ENCODE data around the gene TWF2. TPM values are rescaled to one million over a fixed set of nuclear protein-coding genes. Genes with fewer than 3 reads are reported as not detected.

Gene TWF2
- total RNA-seq, 6 donors from 2014 or later: 31.9 to 83.5 (median 66.6) TPM

GRCh38 chr3:52216585-52217408, 22.2 kb downstream of the TWF2 start:
- ATAC-seq (ENCODE audit: low FRiP score in 2 of 2): peak; percentile 51 to 89
- 32 to 34% methylated on average over 12 to 13 of the region's 13 CpGs for WGBS, 2 donors

GRCh38 chr3:52215351-52215750, 23.6 kb downstream of the TWF2 start:
- H3K9me3 ChIP-seq: no peaks in the 10 kb centered on the region
- H3K27ac ChIP-seq: peak overlapping the region in 1 of 4 donors; percentile 90
- peaks cover 47 to 61% (median 53%) of the 10 kb centered on the region in 4 donors for H3K4me1 ChIP-seq
- DNase-seq (peak in 1 of 2 donors; percentile 20), ATAC-seq (ENCODE audit: low FRiP score in 2 of 2) (no peak)
- 91 to 97% methylated on average over 7 of the region's 7 CpGs for WGBS, 2 donors
- no peaks in the 10 kb centered on the region for H3K27me3 ChIP-seq
- TF ChIP-seq EP300 (IDR thresholded peaks at IDR 0.05) (no peak), POLR2A (IDR thresholded peaks at IDR 0.05) (no peak), POLR2AphosphoS5 (IDR thresholded peaks at IDR 0.05) (no peak)
- peaks cover 28 to 57% (median 50%) of the 10 kb centered on the region in 4 donors for H3K36me3 ChIP-seq
- no peak overlapping the region for H3K4me3 ChIP-seq

More at GRCh38 chr3:52216585-52217408, 22.2 kb downstream of the TWF2 start:
- Histone ChIP-seq H3K4me3 (no peak overlapping the region), H3K27me3 (no peaks in the 10 kb centered on the region), H3K36me3 (peaks cover 22 to 43% (median 37%) of the 10 kb centered on the region in 4 donors), H3K4me1 (peaks cover 43 to 52% (median 50%) of the 10 kb centered on the region in 4 donors), H3K9me3 (no peaks in the 10 kb centered on the region), H3K27ac (peak overlapping the region; percentile 75 to 90 (median 79))
- peak; percentile 59 to 83 for TF ChIP-seq POLR2AphosphoS5 (IDR thresholded peaks at IDR 0.05)
- peak in 2 of 4 donors; percentile 40 to 41 for TF ChIP-seq EP300 (IDR thresholded peaks at IDR 0.05)
- no peak for TF ChIP-seq POLR2A (IDR thresholded peaks at IDR 0.05)
- peak in 1 of 6 experiments; percentile 15 for TF ChIP-seq CTCF (IDR thresholded peaks at IDR 0.05)
- DNase-seq: peak; percentile 78 to 87

DNA sequence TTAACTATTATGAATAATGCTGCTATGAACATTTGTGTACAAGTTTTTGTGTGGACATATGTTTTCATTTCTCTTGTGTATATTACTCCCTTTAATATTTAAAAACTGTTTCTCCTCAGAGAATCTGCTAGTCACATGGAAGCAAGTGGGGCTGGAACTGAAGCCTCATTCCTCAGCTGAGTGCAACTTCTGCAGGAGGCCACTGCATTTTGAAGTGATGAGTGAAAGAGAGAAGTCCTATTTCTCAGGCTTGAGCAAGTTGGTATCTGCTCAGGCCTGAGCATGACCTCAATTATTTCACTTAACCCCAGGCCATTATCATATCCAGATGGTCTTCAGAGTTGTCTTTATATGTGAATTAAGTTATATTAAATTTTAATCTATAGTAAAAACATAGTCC, 25.1 kb downstream of the TWF2 start:
- Histone ChIP-seq H3K27ac (no peak overlapping the region), H3K27me3 (no peaks in the 10 kb centered on the region), H3K4me1 (peaks cover 39 to 55% (median 45%) of the 10 kb centered on the region in 4 donors), H3K4me3 (no peak overlapping the region), H3K36me3 (peaks cover 33 to 72% (median 64%) of the 10 kb centered on the region in 4 donors), H3K9me3 (no peaks in the 10 kb centered on the region)
- no peak for DNase-seq
- no peak for ATAC-seq (ENCODE audit: low FRiP score in 2 of 2)
- TF ChIP-seq CTCF (IDR thresholded peaks at IDR 0.05) (no peak), EP300 (IDR thresholded peaks at IDR 0.05) (no peak), POLR2A (IDR thresholded peaks at IDR 0.05) (no peak), POLR2AphosphoS5 (IDR thresholded peaks at IDR 0.05) (no peak)

DNA sequence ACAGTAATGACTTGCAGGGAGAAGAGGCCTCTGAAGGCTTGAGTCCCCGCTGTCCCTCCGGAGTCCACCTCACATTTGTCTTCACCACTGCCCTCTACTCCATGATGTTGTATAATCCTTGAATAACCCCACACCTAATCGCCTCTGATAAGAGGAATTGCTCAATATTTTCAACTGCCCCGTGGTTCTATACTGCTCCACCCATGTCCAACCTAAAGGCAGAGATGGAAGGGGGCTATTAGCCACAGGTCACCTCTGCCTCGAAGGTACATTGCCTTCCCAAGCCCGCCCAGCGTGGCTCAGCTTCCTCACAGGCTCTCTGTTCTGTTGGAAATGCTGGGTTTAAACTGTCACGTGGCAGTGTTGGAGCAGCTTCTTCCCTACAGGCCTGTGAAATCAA, 26.0 kb downstream of the TWF2 start:
- 71 to 74% methylated on average over 8 of the region's 8 CpGs for WGBS, 2 donors
- Histone ChIP-seq H3K36me3 (peaks cover 39 to 81% (median 73%) of the 10 kb centered on the region in 4 donors), H3K4me3 (no peak overlapping the region), H3K27me3 (no peaks in the 10 kb centered on the region), H3K4me1 (peaks cover 30 to 46% (median 36%) of the 10 kb centered on the region in 4 donors), H3K9me3 (no peaks in the 10 kb centered on the region), H3K27ac (no peak overlapping the region)
- ATAC-seq (ENCODE audit: low FRiP score in 2 of 2) (no peak), DNase-seq (no peak)
- TF ChIP-seq POLR2A (IDR thresholded peaks at IDR 0.05): no peak
- no peak for TF ChIP-seq POLR2AphosphoS5 (IDR thresholded peaks at IDR 0.05)
- TF ChIP-seq CTCF (IDR thresholded peaks at IDR 0.05): no peak

GRCh38 chr3:52211268-52211891, 27.6 kb downstream of the TWF2 start:
- WGBS, 2 donors: 94 to 98% methylated on average over 14 to 18 of the region's 18 CpGs
- peaks cover 52 to 97% (median 85%) of the 10 kb centered on the region in 4 donors for H3K36me3 ChIP-seq
- ATAC-seq (ENCODE audit: low FRiP score in 2 of 2): no peak
- DNase-seq: no peak
- no peak overlapping the region for H3K4me3 ChIP-seq
- peaks cover 13 to 30% (median 20%) of the 10 kb centered on the region in 4 donors for H3K4me1 ChIP-seq
- H3K27me3 ChIP-seq: no peaks in the 10 kb centered on the region
- no peak for TF ChIP-seq CTCF (IDR thresholded peaks at IDR 0.05)
- no peak for TF ChIP-seq EP300 (IDR thresholded peaks at IDR 0.05)
- no peak for TF ChIP-seq POLR2A (IDR thresholded peaks at IDR 0.05)
- TF ChIP-seq POLR2AphosphoS5 (IDR thresholded peaks at IDR 0.05): no peak
- H3K27ac ChIP-seq: peak overlapping the region in 2 of 4 donors; percentile 44 to 77
- no peaks in the 10 kb centered on the region for H3K9me3 ChIP-seq

Measured in upper lobe of left lung (tissue), 6 donors.